Stimulated activated CD4-positive, alpha-beta T cell treated with anti-CD3 and anti-CD28 coated beads, Interleukin-2, amount 100 ng/mL, for 24 hours (primary cell): ENCODE results near the gene GPR35.
"Not testable (repeated sequence)": the region's sequence is repeated elsewhere in the genome, so short reads cannot be mapped to it uniquely, and the experiment has no call there.

ENCODE experiments used
- DNase-seq, 2 donors: peaks; one replicate each; pipeline ENCODE4 v3.0.0-alpha.2; 2020

The GPR35 gene

GRCh38 chr2:240663546-240664190 lies 38.4 kb downstream of the GPR35 start:
- DNase-seq, result no peak

- DNase-seq, result no peak
Measured at GRCh38 chr2:240664622-240665021, 39.3 kb downstream of the GPR35 start.

GRCh38 chr2:240670402-240670801 lies 45.1 kb downstream of the GPR35 start:
- no peak for DNase-seq

- DNase-seq, result no peak
Measured at GRCh38 chr2:240670950-240671349, 45.7 kb downstream of the GPR35 start.

- no peak for DNase-seq
Measured at GRCh38 chr2:240672076-240672700, 46.9 kb downstream of the GPR35 start.

GRCh38 chr2:240672701-240673190 lies 47.5 kb downstream of the GPR35 start:
- no peak for DNase-seq

- not testable (repeated sequence) for DNase-seq
Measured at GRCh38 chr2:240674461-240675184, 49.3 kb downstream of the GPR35 start.

- DNase-seq, result not testable (repeated sequence)
Measured at GRCh38 chr2:240675345-240675744, 50.1 kb downstream of the GPR35 start.

GRCh38 chr2:240678043-240678442 lies 52.8 kb downstream of the GPR35 start:
- DNase-seq, result not testable (repeated sequence)

GRCh38 chr2:240678909-240679308 lies 53.6 kb downstream of the GPR35 start:
- DNase-seq, result not testable (repeated sequence)

GRCh38 chr2:240680185-240680584 lies 54.9 kb downstream of the GPR35 start:
- DNase-seq, result not testable (repeated sequence)
